SK-N-MC (cell line): Measurements from ENCODE around the gene PRSS22.

Source experiments
- DNase-seq: peaks from one replicate; pipeline ENCODE4 v3.0.0-alpha.2; 2011; ENCODE audit warnings: low read depth, low spot score
- H3K27ac ChIP-seq: fragments of 200-600 bp; sonication (generic); 2 replicates; pipeline ENCODE4 v1.5.1; 2016; ENCODE audit warnings: mixed run types
- H3K36me3 ChIP-seq: fragments of 200-600 bp; sonication (generic); 2 replicates; pipeline ENCODE4 v1.6.1; 2017; ENCODE audit warnings: antibody characterized with exemption, low read length, mixed read lengths; ENCODE audit not compliant: insufficient read depth
- H3K4me3 ChIP-seq: fragments of 200-600 bp; sonication (generic); 2 replicates; pipeline ENCODE4 v1.5.1; 2016
- H3K9ac ChIP-seq: fragments of 200-600 bp; sonication (generic); 2 replicates; pipeline ENCODE4 v1.8.0; 2017; ENCODE audit warnings: mixed run types, mixed read lengths; ENCODE audit not compliant: insufficient read length
- H3K9me3 ChIP-seq: fragments of 200-600 bp; sonication (generic); 2 replicates; pipeline ENCODE4 v1.6.1; 2017; ENCODE audit warnings: low read depth, mild to moderate bottlenecking, antibody characterized with exemption, low read length, moderate library complexity, mixed read lengths
- EZH2 ChIP-seq: fragments of 200-600 bp; sonication (generic); IDR thresholded peaks from one replicate; pipeline ENCODE4 v1.6.1; 2017; ENCODE audit warnings: antibody characterized with exemption
- FOXP2 ChIP-seq: optimal IDR thresholded peaks from 2 replicates; pipeline ENCODE3; 2011; ENCODE audit warnings: mild to moderate bottlenecking, moderate library complexity; ENCODE audit not compliant: insufficient read depth; ENCODE audit errors: extremely low read length, control extremely low read depth
- POLR2AphosphoS5 ChIP-seq: IDR thresholded peaks from 2 replicates; pipeline ENCODE4 v1.6.1; 2012; ENCODE audit warnings: mild to moderate bottlenecking, low read depth, low read length, borderline replicate concordance

PRSS22 gene

GRCh38 chr16:2883458-2883908, 25.5 kb upstream of the PRSS22 start:
- TF ChIP-seq FOXP2 (no peak), POLR2AphosphoS5 (no peak), EZH2 (no peak)
- no peak for DNase-seq
- peak overlapping the region; percentile 94 for H3K4me3 ChIP-seq
- H3K27ac ChIP-seq, result peak overlapping the region; percentile 81
- peak overlapping the region; percentile 91 for H3K9ac ChIP-seq
- H3K36me3 ChIP-seq, result no peaks in the 10 kb centered on the region
- no peaks in the 10 kb centered on the region for H3K9me3 ChIP-seq

- Histone ChIP-seq H3K36me3 (no peaks in the 10 kb centered on the region), H3K9me3 (no peaks in the 10 kb centered on the region), H3K4me3 (peak within 1 kb of the TSS; percentile 94), H3K27ac (peak within 1 kb of the TSS; percentile 81), H3K9ac (peak within 1 kb of the TSS; percentile 91)
- DNase-seq, result peak; percentile 95
- TF ChIP-seq POLR2AphosphoS5 (peak; percentile 89; the same call in 1 of the 2 replicates), FOXP2 (no peak)
These were observed 24.9 kb upstream of the PRSS22 start, which contains the start of gene FLYWCH2 for GRCh38 chr16:2882650-2883457. Gene FLYWCH2 (plus strand): TSS chr16:2883215. CDS start chr16:2896450, 13,235 bp downstream.

DNA sequence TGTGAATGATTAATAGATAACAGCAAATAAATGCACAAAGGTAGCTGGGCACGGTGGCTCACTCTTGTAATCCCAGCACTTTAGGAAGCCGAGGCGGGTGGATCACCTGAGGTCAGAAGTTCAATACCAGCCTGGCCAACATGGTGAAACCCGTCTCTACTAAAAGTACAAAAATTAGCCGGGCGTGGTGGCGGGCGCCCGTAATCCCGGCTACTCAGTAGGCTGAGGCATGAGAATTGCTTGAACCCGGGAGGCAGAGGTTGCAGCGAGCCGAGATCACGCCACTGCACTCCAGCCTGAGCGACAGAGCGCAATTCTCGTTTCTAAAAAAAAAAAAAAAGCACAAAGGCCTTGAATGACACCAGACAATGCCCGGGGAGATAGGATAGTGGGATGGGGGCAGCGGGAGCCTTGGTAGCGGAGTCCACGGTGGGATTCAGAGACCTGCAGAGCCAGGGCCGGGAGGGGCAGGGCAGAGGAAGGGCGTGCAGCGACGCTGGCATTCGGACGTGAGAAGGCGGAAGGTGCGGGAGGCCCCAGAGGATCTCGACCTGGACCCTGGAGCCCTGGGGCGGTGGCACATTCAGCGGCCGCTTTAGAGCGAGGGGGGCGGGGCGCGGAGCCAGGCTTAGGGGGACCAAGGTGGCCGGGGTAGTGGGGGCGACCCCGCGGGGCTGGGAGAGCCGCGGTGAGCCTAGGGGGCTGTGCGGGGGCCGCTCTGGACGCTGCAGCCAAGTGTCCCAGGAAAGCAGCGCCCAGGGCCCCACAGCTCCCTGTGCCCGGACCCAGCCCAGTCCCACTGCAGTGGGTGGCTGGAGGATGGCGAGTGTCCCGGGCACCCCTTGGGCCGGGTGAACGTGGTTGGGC, 24.0 kb upstream of the PRSS22 start:
- no peak for DNase-seq
- Histone ChIP-seq H3K9ac (peak overlapping the region; percentile 64), H3K9me3 (no peaks in the 10 kb centered on the region), H3K27ac (no peak overlapping the region), H3K4me3 (peak overlapping the region; percentile 94), H3K36me3 (no peaks in the 10 kb centered on the region)
- TF ChIP-seq FOXP2, result no peak
- 0 out of 2 replicates have a peak, but pooled peaks have one; percentile 28 for TF ChIP-seq POLR2AphosphoS5

DNA sequence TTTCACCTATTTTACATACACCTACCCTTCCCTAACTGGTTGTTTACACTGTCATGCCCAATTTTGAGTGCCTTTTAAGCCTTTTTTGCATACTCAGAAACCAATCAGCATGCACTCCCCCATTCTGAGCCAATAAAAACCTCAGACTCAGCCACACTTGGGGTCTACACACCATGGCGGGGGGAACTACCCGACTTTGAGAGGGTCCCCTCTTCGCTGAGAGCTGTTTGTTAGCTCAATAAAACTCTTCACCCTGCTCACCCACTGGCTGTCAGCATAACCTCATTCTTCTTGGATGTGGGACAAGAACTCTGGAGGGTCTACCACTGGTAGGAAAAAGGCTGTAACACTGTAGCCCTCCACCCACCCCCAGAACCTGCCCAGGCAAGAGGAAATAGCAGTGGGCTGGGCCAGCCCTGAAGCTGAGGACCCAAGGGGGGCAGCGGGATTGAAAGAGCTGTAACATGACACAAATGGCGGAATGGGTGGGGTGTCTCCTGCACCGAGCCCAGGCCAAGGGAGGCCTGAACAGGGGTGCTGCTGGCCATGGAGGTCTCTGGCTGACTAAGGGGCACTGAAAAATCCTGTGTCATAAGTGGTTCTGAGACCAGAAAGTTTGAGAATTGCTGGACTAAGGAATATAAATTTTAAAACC, 22.0 kb upstream of the PRSS22 start:
- TF ChIP-seq POLR2AphosphoS5, result no peak
- no peak for TF ChIP-seq EZH2
- TF ChIP-seq FOXP2, result no peak
- Histone ChIP-seq H3K9me3 (no peaks in the 10 kb centered on the region), H3K27ac (no peak overlapping the region), H3K36me3 (no peaks in the 10 kb centered on the region), H3K9ac (no peak overlapping the region), H3K4me3 (no peak overlapping the region)
- DNase-seq, result no peak

DNA sequence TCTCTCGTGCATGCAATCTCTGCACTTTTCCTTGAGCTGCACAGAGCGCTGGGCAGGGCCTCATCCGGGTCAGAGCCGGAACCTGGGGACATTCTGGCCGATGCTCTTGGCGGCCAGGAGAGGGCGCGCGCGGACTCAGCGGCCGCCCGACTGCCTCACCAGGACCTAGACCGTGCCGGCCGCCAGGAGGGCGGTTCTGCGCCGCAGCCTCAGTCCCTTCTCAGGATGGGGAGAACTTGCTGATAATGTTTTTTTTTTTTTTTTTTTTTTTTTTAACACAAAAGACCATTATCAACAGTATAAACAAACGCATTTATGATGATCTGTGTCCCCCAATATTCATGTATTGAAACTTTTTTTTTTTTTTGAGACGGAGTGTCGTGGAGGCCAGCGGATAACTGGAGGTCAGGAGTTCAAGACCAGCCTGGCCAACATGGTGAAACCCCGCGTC, 17.0 kb upstream of the PRSS22 start:
- H3K9me3 ChIP-seq, result no peaks in the 10 kb centered on the region
- H3K4me3 ChIP-seq, result peak overlapping the region; percentile 5; the same call in 1 of the 2 replicates
- no peak overlapping the region for H3K9ac ChIP-seq
- H3K27ac ChIP-seq, result no peak overlapping the region
- no peak for DNase-seq
- TF ChIP-seq POLR2AphosphoS5 (no peak), FOXP2 (no peak), EZH2 (no peak)
- no peaks in the 10 kb centered on the region for H3K36me3 ChIP-seq

- DNase-seq, result no peak
These were observed 16.3 kb upstream of the PRSS22 start for GRCh38 chr16:2874032-2874911.

GRCh38 chr16:2871926-2872325, 14.0 kb upstream of the PRSS22 start:
- Histone ChIP-seq H3K9ac (no peak overlapping the region), H3K27ac (no peak overlapping the region)

More at GRCh38 chr16:2874032-2874911, 16.3 kb upstream of the PRSS22 start:
- peak overlapping the region; percentile 5; the same call in 1 of the 2 replicates for H3K4me3 ChIP-seq
- H3K9me3 ChIP-seq, result no peaks in the 10 kb centered on the region
- H3K36me3 ChIP-seq, result no peaks in the 10 kb centered on the region
- H3K27ac ChIP-seq, result no peak overlapping the region
- TF ChIP-seq FOXP2 (no peak), POLR2AphosphoS5 (no peak), EZH2 (no peak)
- no peak overlapping the region for H3K9ac ChIP-seq

More at GRCh38 chr16:2871926-2872325, 14.0 kb upstream of the PRSS22 start:
- H3K4me3 ChIP-seq, result no peak overlapping the region
- TF ChIP-seq FOXP2 (no peak), POLR2AphosphoS5 (no peak), EZH2 (no peak)
- H3K9me3 ChIP-seq, result no peaks in the 10 kb centered on the region
- no peaks in the 10 kb centered on the region for H3K36me3 ChIP-seq
- no peak for DNase-seq
